B cell (primary cell): ENCODE measurements around the gene RAD9B. TPM values are rescaled to one million over a fixed set of nuclear protein-coding genes. Genes with fewer than 3 reads are reported as not detected.

Source experiments
- polyA plus RNA-seq: library from polyadenylated mRNA; depleted of rRNA; stranded (reverse); fragments of >200 nt; gene quantifications from 2 replicates; pipeline ENCODE4 v1.2.3, GENCODE V29; 2012
- small RNA-seq: library from RNA; depleted of rRNA; stranded (forward); fragments of <200 nt; gene quantifications from one replicate; pipeline ENCODE3, GENCODE V24; 2012; ENCODE audit warnings: low replicate concordance, low read depth; ENCODE audit not compliant: insufficient read length
- total RNA-seq, 2 donors: library from RNA; stranded (reverse); fragments of 120-200 nt in 1 of 2; gene quantifications; 1 replicate in 1 of 2; 2 replicates in 1 of 2; pipeline versions ENCODE4 v1.2.3 to v1.2.4, GENCODE V29; 2013 to 2022

Gene RAD9B
- total and polyA plus RNA-seq, 2 donors (not counting 1 experiment from before 2014, with no cell fraction given): 0.75 to 1.5 TPM

Small RNAs within 50 kb of the gene (small RNA-seq; reads per million reads assigned to genes)
- not detected for gene RF00278

Other genes with a start within 250 kb of the RAD9B start
- 68.2 and 73.1 TPM in 2 replicates for gene ATP2A2, start 221.1 kb upstream of the RAD9B start, total RNA-seq
- 35.3 and 52.1 TPM in 2 replicates for gene ATP2A2, start 221.1 kb upstream of the RAD9B start, polyA plus RNA-seq
- gene ANAPC7, start 98.6 kb upstream of the RAD9B start, total RNA-seq: 68.4 and 68.8 TPM in 2 replicates
- gene ANAPC7, start 98.6 kb upstream of the RAD9B start, polyA plus RNA-seq: 56.9 and 60.1 TPM in 2 replicates
- gene ARPC3, start 52.0 kb upstream of the RAD9B start, total RNA-seq: 360 and 374 TPM in 2 replicates
- gene ARPC3, start 52.0 kb upstream of the RAD9B start, polyA plus RNA-seq: 121 and 197 TPM in 2 replicates
- gene GPN3, start 34.1 kb upstream of the RAD9B start, total RNA-seq: 12.3 and 13.4 TPM in 2 replicates
- gene GPN3, start 34.1 kb upstream of the RAD9B start, polyA plus RNA-seq: 5.3 and 6.7 TPM in 2 replicates
- 15.4 and 15.7 TPM in 2 replicates for gene FAM216A, start 33.5 kb upstream of the RAD9B start, total RNA-seq
- gene FAM216A, start 33.5 kb upstream of the RAD9B start, polyA plus RNA-seq: 19.7 and 25.2 TPM in 2 replicates
- 117 and 118 TPM in 2 replicates for gene VPS29, start 220 bp upstream of the RAD9B start, total RNA-seq
- gene VPS29, start 220 bp upstream of the RAD9B start, polyA plus RNA-seq: 104 and 115 TPM in 2 replicates
- gene PPTC7, start 81.0 kb downstream of the RAD9B start, total RNA-seq: 44.9 and 45.6 TPM in 2 replicates
- 20.7 and 48.9 TPM in 2 replicates for gene PPTC7, start 81.0 kb downstream of the RAD9B start, polyA plus RNA-seq
- 69.8 and 74.5 TPM in 2 replicates for gene TCTN1, start 111.8 kb downstream of the RAD9B start, total RNA-seq
- gene TCTN1, start 111.8 kb downstream of the RAD9B start, polyA plus RNA-seq: 49.1 and 76.9 TPM in 2 replicates
- gene HVCN1, start 186.8 kb downstream of the RAD9B start, total RNA-seq: 216 and 228 TPM in 2 replicates
- gene HVCN1, start 186.8 kb downstream of the RAD9B start, polyA plus RNA-seq: 422 and 658 TPM in 2 replicates
- gene PPP1CC, start 240.6 kb downstream of the RAD9B start, total RNA-seq: 146 and 150 TPM in 2 replicates
- gene PPP1CC, start 240.6 kb downstream of the RAD9B start, polyA plus RNA-seq: 70.0 and 90.8 TPM in 2 replicates